ENCODE results near the gene ARHGAP32.
"Not testable (repeated sequence)": the region's sequence is repeated elsewhere in the genome, so short reads cannot be mapped to it uniquely, and the experiment has no call there.

The ARHGAP32 gene

DNA sequence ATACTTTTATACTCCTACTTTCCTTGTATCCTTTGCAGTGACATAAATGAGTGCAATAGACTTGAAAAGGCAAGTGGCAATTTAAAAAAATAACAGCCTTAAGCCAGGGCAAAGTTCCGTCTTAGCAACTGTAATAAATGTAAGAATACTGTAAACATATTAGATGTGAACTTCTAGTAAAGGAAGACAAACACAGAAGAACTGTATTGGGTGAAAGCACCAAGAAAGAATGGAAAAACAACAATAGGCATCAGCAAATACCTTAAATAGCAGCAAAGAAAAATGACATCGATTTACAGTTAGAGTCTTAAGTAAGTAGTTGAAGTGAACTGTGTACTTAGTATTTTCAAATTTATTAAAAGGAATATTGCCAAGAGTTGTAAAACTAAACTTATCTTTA, 174.0 kb downstream of the ARHGAP32 start:
- DNase-seq, result no peak

GRCh38 chr11:129013737-129014475, 178.2 kb downstream of the ARHGAP32 start:
- DNase-seq, result no peak

DNA sequence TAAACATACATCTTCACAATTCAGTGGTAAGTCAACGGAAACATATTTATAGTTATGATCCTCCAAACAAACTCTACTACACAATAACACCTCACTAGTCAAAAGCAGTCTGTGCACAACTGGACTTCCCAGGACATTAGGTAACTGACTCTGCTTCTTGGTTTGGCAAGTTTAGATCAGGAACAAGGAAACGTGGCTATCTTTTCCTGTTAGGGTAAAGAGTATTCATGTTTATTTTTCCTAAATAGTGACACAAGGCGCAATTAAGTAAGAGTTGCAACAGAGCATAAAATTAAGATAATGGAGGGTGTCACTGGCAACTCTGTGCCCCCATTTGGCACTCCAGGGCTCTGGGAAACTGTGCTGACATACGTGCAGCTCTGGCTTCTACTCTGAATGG, 179.2 kb downstream of the ARHGAP32 start:
- DNase-seq, result no peak

DNA sequence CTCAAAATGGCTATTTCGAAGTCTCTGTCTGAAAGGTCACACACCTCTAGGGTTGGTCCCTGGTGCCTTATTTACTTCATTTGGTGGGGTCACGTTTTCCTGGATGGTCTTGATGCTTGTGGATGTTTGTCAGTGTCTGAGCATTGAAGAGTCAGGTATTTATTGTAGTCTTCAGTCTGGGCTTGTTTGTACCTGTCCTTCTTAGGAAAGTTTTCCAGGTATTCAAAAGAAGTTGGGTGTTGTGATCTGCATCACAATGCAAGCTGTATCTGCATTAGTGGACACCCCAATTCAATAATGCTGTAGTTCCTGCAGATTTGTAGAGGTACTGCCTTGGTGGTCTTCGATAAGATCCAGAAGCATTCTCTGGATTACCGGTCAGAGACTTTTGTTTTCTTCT, 186.0 kb downstream of the ARHGAP32 start:
- DNase-seq, result no peak

- not testable (repeated sequence) for DNase-seq
Measured at GRCh38 chr11:128999165-128999564, 193.0 kb downstream of the ARHGAP32 start.

GRCh38 chr11:128988242-128988970, 203.7 kb downstream of the ARHGAP32 start:
- no peak for DNase-seq

DNA sequence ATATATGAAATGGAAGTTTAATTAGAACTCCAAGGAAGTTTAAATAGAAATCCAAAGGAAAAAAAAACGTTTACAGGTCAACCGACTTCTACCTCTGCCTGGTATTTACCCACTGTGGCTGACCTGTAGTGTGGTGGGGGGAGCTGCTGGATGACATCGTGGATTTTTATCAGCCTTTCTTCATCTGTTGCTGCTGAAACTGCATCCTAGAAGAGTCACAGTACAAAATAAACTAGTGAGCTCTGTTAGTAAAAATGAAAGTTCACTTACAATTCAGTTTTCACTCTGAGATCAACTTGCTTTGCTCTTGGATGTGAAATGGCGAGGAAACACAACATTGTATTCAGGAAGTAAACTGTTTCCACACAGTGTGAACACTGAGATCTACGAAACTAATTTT, 206.2 kb downstream of the ARHGAP32 start:
- no peak for DNase-seq

DNA sequence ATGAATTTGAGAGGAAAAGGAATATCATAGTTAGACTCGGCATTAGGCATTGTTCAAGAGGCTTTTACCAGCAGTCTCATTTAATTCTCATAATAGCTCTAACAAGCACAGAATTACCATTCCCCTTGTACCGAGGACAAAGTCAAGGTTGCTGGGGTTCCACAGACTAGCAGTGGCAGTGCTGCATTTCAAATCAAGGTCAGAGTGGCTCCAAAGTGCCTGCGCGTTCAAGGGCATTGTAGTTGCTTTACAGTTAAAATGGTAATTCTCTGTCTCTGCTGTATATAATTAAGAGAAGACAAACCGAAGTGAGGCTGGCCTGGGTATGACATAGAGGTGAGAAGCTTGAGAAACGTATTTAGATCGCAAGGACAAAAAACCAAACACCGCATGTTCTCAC, 209.1 kb downstream of the ARHGAP32 start:
- no peak for DNase-seq

GRCh38 chr11:128981254-128981653, 210.9 kb downstream of the ARHGAP32 start:
- no peak for DNase-seq

DNA sequence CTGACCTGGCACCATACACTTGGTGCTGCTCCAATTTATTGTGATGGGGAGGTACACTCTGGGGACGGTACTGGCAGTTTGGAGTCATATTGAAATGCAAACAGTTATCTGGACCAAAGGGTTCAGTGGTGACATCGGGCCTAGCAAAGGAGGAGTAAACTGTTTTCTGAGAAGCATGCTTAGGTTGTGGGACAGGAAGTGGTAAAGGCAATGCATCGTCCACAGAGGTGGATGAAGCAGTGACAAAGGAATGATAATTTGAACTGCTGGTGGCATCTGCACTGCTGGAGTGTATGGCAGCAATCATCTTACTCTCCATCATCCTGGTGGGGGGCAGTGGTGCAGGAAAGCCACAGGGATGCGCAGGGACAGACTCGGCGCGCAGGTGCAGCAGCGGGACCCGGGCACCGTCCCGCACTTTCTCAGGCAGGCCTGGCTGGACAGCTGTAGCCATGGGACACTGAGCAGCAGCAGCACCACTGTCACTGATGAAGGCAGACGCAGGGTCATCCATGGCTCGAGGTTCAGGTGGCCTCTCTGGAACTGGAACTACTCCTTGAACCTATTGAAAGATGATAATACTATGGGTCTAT, 221.4 kb downstream of the ARHGAP32 start:
- no peak for DNase-seq

DNA sequence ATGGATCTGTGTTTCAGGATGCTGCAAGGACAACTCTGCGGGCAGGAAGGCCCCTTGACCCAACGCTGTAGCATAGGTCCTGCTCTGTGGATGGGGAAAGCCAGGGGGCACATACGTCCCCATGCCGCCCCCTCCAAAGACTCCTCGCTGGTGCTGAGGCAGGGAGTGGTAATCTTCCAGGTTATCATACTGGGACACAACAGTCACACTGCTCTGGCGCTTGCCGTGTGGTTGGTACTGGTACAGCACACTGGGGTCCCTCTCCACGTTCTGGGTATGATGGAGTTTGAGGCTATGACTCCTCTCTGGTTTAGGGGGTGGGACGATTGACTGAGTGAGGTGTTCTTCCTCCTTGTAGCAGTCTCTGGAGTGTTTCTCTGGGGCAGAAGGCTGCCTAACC, 223.2 kb downstream of the ARHGAP32 start:
- DNase-seq, result no peak

DNA sequence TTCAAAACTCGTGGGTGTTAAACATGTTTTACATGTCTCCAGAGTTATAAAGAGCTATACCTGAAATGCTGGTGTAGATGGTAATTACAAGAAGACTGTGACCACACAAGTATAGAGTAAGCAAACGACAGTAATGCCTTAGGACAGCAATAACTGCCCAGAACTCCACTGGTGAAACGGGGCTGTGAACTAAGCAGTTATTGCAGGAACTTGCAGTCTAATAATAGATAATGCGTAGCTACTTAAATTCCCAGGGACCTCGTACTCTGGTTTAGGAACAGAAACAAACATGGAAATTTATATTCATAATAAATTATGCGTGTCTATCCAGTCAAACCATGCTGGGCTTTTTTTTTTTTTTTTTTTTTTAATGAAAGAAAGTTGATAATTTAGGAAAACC, 224.5 kb downstream of the ARHGAP32 start:
- no peak for DNase-seq

DNA sequence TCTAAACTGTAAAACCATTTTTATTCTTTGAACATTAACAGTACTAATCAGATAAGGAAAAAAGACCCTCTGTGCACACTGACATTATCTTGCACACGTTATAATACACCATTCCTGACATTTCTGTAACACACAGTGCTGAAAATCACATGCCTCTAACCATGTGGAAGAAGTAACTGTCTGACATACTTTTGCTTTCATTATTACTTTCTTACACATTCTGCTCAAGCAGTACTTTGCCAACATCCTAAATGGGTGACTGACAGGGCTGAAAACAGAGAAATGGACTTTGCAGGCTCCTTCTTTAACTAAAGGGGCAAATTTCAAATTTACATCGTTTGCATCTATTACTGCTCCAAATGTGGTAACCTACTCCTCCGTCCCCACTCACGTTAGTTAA, 226.6 kb downstream of the ARHGAP32 start:
- no peak for DNase-seq

DNA sequence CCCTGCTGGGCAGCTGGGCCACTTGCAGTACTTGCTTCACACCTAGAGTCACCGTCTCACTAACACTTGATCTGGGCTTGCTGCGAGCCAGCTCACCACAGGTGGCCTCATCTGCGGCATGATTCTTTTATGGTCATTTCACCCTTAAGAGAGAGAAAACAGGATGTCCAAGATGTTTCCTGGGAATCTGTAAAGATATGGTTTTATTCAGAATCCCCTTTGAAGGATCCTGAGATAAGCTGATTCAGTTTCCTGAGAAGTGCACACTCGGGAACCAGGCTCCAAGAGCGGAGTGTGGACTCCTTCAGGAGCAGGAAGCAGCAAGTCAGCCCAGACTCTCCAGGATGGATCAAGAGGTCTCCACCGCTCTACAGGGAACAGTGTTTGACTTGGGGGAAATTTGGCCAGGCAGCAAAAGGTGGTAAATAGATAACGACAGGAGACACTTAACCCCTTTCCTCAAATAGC, 227.6 kb downstream of the ARHGAP32 start:
- no peak for DNase-seq

GRCh38 chr11:128963744-128964325, 228.3 kb downstream of the ARHGAP32 start:
- no peak for DNase-seq

DNA sequence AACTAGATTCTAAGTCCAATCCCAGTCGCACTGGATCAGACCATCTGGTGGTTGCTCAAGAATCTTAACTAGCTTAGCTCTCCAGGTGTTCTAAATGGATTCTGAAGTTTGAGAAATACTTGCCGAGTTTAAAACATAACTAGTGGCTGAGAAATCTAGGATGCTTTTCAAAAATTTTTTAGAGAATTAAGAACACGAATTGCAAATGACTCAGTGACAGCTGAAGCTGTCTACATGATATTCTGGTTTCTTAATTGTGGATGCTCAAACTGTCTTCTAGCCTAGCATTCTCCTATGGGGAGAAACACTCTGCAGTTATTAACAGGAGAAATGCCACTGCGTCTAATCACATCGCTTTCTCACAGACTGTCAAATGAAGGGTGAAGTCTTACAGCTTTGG, 229.2 kb downstream of the ARHGAP32 start:
- DNase-seq, result no peak

DNA sequence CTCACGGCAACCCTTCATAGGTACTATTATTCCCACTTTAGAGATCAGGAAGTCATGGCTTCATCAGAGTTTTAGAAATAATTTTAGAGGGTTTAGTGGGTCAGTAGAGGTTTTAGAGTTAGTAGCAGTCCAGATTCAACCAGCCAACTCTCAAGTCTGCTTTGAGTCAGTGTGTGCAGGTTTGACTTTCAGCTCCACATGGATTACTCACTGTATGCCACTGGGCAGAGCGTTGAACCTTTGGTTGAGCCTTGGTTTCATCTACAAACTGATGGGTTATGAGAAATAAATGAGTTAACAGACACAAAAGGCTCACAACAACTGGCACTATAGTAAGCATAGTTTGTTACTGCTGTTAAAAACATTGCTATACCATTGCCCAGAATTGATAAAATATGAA, 230.5 kb downstream of the ARHGAP32 start:
- DNase-seq, result no peak

DNA sequence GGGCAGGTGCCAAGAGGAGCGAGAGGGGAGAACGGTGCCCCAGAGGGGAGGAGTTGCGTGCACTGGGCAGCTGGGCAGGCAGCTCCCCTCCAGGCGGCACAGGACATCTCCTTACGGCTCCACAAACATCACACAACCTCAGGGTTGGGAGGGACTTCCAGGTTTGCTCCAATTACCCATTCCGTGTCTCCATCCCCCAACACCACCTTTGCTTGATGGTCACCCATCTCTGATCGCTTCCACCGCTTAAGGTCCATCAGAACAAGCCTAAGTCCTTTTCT, 235.0 kb downstream of the ARHGAP32 start:
- DNase-seq, result no peak

DNA sequence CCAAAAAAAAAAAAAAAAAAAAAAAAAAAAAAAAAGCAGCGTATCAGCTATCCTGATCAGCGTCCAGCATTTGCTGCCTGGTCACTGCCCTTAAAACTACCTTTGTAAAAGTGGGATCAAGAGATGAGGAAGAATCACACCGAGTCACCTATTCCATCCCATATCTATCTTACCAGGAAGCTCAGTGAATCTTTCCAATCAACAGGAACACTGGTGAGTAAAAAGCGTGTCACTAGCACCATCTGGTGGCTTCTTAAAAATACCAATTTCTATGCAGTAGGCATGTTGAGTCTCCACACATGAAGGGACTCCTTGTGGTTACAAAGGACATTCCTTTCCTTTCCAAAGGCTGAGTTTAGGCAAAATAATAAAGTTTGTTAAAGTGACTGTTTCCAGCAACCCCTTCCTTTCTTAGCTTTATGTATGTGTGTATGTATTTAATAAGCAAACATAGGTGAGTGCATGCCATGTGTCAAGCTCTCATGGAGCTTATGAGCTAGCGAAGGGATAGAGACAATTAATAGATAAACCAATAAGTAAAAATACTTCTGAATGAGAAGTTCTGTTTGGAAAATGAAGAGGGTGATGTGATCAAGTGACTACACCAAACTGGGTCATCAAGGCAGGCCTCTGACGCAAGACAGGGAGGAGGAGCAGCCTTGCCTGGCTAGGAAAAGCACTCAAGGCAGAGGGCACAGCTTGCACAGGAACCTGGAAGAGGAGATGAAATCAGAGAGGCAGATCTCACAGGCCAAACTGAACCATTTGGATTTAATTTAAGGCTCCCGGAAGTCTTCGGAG, 235.5 kb downstream of the ARHGAP32 start:
- no peak for DNase-seq

DNA sequence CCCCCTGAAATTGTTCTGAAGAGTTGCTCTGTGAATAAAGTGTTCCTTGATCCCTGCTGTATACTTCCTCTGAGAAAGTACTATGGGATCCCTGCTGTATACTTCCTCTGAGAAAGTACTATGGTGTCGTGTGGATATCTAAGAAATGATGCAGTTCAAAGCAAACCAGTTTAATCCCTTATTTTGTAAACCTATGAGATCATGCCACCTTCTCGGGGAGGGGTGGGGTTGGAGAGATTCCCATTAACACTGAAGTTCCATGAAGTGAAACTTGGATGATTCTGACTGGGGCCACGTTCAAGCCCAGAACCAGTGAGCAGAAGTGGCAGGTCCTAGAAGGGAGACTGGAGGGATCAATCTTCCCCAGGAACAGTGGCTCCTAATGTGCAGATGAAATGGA, 236.5 kb downstream of the ARHGAP32 start:
- no peak for DNase-seq

DNA sequence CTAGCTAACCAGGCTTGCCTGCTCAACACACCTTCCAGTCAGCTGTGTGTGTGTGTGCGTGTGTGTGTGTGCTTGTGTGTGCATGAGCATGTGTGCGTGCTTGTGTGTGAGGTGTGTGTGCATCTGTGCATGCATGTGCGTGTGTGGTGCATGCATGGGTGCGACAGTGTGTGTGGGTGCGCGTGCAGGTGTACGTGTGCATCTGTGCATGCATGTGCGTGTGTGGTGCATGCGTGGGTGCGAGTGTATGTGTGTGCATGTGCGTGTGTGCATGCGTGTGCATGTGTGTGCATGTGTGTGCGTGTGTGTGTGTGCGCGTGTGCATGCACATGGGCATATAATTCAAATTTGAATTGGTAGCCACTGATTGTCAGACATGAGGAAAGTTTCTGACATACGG, 239.0 kb downstream of the ARHGAP32 start:
- DNase-seq, result no peak

GRCh38 chr11:128949791-128950454, 242.2 kb downstream of the ARHGAP32 start:
- DNase-seq, result no peak

All from effector CD8-positive, alpha-beta T cell (primary cell).